Fibroblast of skin of abdomen (primary cell): Measurements from ENCODE around the gene SLC35F3. TPM values are rescaled to one million over a fixed set of nuclear protein-coding genes. Genes with fewer than 3 reads are reported as not detected.
"Not testable (repeated sequence)": the region's sequence is repeated elsewhere in the genome, so short reads cannot be mapped to it uniquely, and the experiment has no call there.

Experiments used
- DNase-seq: peaks from one replicate; pipeline ENCODE4 v3.0.0-alpha.2; 2013
- polyA plus RNA-seq, 2 experiments: library from polyadenylated mRNA; unstranded; fragments of 120-200 nt; gene quantifications; one replicate each; pipeline ENCODE4 v1.2.1, GENCODE V29; 2013; ENCODE audit not compliant: insufficient read length in 2 of 2

The SLC35F3 gene
- polyA plus RNA-seq (2013, experiment 1 of 2; ENCODE audit: insufficient read length), result 0.14 TPM
- polyA plus RNA-seq (2013, experiment 2 of 2; ENCODE audit: insufficient read length), result 0.11 TPM

DNA sequence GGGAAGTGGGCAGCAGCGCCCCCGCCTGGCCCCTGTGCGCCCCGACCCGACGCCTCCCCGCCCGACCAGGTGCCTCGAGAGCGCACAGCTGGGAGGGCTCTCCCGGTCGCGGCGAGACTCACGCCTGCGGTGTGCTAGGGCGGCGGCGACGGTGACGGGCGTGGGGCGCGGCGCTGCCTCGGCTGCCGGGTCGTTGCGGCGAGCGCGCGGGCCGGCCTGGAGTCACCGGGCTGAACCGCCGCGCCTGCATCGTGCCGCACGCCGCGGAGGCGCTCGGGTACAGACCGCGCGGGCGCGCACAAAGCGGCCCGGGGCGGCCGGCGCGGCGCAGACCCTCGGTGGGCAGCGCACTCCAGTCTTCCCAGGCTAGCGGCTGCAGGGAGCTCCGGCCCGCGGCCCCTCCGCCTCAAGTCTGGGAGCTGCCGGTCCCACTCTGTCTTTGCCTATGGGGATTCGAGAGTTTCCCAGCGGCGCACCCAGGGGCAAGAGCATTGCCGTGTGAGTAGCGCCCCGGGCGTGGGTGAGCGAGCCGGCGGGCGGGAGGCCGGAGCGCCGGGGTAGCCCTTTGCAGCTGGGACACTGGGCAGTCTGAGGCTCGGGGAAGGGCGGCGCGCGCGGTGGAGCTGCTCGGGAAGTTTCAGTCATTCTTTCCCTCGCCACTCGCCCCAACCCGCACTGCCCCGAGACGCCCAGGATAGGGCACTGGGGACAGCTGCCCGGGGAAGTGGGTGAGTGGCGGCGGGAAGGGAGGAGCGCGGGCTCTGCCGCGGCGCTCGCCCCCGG is at the start of gene SLC35F3:
Gene SLC35F3, plus strand, starts transcription at position 44 of the 783 bp plus-strand sequence.
- peak; percentile 23 for DNase-seq

DNA sequence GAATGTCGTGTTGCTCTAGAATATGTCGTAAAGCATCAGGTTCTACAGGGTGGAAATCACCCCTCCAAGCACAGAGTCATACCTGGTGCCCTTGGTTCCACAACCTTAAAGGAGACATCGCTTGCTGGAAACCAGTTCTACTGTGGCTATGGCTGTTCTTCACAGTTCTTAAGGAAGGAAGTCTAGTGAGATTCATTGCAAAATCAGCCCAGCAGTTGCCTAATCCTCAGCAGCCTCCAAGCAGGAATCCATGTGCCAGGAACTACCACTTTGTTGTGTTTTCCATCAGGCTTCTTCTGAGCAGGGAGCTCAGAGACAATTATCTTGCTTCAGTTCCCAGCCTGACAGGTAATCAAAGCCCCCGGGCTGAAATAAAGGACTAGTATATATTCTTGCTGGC is 45.0 kb upstream of the SLC35F3 start:
- DNase-seq, result no peak

DNA sequence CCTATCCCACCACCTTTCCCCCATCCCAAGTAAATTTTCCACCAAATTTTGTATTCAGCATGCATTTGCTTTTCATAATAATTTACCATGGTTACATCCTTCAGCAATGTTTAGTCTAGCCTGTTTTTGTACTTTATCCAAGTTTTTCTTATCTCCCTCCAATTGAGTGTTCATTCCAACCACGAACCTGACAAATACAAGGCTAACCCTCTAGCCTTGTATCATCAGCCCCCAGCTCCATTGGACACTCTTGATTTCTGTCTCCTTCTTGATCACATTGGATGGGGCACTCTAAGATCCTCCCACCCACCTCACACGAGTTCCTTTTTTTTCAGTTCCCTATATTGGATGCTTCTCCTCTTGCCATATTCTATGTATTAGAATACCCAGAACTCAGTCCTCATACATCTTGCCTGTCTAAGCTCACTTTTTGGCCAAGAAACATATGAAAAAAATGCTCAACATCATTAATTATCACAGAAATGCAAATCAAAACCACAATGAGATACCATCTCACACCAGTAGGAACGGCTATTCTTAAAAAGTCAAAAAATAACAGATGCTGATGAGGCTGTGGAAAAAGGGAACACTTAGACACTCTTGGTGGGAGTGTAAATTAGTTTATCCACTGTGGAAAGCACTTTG is 40.5 kb upstream of the SLC35F3 start:
- DNase-seq, result no peak

DNA sequence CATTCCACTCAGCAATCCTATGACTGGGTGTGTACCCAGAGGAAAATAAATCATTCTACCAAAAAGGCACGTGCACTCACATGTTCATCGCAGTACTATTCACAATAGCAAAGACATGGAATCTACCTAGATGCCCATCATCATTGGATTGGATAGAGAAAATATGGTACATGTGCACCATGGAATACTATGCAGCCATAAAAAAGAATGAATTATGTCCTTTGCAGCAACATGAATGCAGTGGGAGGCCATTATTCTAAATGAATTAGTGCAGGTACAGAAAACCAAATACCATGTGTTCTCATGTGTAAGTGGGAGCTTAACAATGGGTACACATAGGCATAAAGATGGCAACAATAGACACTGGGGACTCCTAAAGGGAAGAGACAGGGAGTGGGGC is 39.9 kb upstream of the SLC35F3 start:
- no peak for DNase-seq

DNA sequence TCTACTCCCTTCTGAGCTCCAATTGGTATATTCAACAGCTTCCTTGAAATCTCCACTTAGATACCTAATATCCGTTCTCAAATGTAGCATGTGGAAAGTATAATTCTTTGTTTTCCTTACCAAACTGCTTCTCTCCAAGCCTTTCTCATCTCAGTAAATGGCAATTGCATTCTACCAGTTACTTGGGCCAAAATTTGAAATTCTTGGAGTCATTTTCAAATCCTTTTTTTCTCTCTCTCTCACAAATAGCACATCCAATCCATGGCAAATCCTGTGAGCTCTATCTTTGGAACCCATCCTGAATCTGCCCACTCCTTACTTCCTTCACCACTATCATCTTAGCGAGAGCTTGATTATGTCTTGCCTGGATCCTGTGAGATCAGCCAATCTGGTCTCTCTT is 39.3 kb upstream of the SLC35F3 start:
- DNase-seq, result no peak

DNA sequence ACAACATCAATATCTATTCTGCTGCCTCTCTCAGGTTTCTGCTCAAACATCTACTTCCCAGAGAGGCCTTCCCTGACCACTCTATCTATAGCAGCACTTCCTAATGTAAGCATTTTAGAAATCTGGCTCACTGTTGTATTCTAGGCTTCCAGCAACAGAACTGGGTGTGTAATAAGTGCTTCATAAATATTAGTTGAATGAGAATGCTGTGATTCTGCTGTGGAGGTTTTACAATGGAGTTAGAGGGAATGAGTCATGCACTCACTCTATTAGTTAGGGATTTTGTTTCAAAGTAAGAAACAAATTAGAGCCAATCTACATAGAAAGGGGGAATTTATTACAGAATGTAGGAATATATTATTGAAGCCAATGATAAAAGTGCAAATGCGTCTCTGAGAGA is 38.6 kb upstream of the SLC35F3 start:
- DNase-seq, result peak; percentile 32

DNA sequence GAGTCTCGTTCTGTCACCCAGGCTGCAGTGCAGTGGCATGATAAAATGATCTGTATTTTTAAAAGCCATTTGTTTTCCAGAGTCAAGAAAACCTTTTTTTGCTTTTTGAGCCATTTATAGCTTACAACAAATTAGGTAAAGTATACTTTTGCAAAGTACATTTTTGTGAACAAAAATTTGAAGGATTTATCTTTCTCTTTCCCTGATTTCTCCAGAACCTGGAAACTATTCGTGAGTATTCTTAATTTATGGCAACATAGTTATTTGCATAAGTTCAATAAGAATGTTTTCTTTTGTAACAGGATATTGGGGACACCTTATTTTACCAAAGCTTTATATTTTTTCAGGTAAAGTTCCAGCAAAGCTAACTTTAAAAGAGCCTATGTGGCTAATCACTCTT is 37.4 kb upstream of the SLC35F3 start:
- DNase-seq, result no peak

DNA sequence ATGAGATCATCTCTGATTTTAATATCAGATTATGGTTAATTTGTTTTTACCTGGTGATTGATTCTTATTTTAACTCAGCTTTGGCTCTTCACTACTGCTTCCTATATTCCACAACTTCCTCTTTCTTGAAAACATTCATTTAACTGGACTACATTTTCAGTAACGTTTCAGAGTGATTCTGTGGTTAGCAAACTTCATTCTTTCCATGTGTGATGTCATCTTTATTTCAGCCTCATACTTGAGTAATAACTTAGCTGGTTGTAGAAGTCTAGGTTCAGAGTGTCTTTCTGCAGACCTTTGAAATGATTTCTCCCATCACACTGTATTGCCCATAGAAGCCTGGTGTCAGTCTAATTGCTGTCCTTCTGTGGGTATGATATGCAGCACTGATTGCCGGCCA is 36.0 kb upstream of the SLC35F3 start:
- DNase-seq, result peak; percentile 66

DNA sequence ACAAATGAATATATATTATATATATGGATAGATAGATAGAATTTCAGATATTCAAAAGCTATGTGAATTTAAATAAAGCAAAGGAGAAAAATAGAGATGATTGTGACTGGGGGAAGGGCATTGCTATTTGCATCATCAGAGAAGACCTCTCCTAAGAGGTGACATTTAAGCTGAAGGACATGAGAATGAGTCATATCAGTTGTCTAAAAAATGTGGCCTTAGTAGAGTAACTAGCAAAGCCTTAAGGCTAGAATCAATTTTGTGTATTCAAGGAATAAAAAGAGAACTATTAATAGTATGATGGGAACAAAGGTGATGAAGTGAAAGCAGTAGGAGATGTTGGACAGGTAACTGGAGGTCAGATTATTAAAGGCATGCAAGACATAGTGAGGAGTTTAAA is 34.8 kb upstream of the SLC35F3 start:
- DNase-seq, result no peak

DNA sequence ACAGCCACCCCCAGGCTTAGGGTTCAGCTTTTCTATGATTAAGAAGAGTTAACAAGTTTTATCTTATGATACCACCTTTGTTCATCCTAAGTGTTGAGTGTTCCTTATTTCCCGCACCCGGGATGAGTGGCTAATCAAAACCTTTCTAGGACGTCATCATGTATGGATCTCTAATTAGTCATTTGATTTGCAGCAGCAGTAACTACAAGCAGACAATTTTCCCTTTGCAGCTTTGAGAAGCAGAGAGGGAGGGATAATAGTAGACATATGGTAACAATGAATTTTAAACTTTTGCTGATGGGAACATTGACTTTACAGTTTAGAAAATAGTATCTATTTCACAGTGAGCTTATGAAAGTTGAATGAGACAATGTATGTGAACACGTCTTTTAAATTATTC is 30.8 kb upstream of the SLC35F3 start:
- peak; percentile 63 for DNase-seq

DNA sequence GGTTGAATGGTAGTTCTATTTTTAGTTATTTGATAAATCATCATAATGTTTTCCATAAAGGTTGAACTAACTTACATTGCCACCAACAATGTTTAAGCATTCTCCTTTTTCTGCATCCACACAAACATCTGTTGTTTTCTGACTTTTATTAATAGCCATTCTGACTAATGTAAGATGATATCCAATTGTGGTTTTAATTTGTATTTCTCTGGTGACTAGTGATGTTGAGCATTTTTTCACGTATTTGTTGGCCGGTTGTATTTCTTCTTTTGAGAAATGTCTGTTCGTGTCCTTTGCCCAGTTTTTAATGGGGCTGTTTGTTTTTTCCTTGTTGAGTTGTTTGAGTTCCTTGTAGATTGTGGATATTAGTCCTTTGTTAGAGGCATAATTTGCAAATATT is 24.6 kb upstream of the SLC35F3 start:
- DNase-seq, result peak; percentile 57

DNA sequence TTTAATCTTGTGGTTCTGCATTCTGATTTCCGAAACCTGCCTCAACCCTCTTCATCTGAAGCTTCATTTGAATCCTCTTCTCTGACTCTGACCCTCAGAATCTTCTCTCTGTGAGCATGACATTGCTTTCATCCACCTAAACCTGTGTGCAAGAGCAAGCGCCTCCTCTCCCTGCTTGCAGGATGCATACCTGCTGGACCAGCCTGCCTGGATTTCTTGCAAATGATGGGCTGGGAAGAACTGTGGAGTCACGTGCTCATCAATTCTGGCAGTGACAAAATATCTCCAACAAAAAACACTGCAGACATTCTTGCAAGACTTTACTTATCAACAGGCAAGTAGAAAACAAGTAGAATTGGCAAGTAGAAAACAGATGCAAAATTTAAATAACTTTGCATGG is 20.8 kb upstream of the SLC35F3 start:
- DNase-seq, result no peak

DNA sequence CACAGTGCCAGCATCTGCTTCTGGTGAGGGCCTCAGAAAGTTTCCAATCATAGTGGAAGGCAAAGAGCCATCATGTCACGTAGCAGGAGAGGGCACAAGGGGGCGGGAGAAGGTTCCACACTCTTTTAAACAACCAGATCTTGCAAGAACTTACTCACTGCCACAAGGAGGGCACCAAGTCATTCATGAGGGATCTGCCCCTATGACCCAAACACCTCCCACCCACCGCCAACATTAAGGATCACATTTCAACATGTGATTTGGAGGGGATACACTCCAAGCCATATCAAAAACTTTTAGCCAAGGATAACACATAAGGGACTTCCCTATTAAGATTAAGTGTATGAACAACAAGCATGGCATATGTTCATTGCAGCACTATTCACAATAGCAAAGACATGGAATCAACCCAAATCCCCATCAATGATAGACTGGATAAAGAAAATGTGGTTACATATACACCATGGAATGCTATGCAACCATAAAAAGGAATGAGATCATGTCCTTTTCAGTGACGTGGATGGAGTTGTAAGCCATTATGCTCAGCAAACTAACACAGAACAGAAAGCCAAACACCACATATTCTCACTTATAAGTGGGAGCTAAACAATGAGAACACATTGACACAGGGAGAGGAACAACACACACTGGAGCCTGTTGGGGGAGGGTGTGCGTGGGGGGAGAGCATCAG is 19.9 kb upstream of the SLC35F3 start:
- DNase-seq, result peak; percentile 81

DNA sequence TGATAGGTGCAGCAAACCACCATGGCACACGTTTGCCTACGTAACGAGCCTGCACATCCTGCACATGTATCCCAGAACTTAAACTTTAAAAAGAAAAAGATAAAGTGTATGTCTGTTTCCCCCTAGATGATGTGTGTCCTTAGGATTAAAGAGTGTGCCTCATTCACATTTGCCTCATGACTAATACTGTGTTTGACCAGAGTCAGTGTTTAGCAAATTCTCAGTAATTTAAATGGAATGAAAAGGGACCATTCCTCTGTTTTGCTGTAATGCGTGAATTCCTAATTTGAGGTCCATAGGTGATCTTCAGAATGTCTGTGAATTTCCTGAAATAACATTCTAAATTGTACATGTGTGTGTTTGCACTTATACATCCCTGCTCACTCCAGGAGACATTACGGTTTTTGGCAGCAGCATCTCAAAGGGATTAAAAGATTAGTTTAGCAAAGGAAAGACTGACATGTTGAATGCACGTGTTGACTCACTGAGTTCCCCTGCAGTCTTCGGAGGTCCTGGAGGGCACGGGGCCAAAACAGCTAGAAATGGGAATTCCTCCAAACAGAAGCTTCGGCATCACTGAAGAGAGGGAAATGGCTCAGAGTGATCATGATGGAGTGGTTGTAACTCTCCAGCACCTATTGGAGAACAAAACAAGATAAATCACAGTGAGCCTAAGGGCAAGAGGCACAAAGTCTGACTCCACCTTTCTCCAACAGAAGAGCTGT is 19.1 kb upstream of the SLC35F3 start:
- peak; percentile 94 for DNase-seq

DNA sequence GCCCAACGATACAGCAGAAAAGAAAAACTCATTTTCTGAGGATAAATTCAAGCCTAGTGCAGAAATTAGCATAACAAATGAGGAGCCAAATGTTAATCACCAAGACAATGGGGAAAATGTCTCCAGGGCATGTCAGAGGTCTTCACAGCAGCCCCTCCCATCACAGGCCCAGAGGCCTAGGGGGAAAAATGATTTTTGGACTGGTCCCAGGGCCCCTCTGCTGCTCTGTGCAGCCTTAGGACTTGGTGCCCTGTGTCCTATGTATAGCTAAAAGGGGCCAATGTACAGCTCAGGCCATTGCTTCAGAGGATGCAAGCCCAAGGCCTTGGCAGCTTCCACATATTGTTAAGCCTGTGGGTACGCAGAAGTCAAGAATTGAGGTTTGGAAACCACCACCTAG is 13.3 kb upstream of the SLC35F3 start:
- DNase-seq, result not testable (repeated sequence)

DNA sequence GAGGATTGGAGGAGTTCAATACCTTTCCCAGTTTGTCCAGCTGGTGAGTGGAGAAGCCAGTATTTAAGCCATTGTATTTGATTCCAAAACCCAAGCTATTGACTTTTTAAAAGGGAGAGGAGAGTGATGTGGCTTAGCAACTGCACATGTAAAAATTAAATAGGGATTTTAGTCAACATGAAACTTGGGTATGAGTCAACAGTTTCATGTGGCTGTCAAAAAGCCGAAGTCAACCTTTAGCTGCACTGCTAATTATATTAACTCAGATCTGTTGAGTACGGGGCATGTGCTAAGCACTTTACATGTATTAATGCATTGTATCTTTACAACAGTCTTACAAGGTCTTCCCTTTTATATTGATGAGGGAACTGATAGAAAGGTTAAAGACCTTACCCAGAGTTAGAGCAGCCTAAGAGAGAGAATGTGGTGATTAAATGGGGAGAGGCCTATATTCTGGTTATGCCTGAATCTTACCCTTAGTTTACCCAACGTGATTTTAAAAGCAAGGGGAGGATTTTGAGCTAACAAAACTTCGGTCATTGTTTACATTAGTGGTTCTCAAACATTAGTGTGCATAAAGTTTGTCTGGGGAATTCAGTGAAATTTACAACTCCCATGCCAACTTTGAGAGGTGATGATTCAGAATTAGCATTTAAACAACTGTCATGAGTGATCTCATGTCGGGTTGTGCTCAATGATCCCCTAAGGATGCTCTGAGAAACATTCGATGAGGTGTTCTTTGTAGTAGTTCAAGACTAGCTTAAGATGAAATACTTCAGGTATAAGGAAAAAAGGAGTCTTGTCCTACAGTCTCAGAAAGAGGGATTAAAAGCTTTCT is 6.9 kb upstream of the SLC35F3 start:
- no peak for DNase-seq

DNA sequence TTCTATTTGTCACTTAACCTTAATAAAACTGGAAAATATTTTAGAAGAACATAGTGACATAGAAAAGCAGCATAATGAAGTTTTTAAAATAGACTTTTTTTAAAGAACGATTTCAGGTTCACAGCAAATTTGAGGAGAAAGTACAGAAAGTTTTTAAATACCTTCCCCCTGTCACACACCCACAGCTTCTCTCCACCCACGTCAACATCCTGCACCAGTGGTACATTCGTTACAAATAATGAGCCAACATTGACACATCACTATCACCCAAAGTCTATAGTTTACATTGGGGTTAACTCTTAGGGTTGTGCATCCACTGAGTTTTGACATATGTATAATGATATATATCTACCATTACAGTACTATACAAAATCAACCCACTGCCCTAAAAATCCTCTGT is 3.0 kb upstream of the SLC35F3 start:
- no peak for DNase-seq

DNA sequence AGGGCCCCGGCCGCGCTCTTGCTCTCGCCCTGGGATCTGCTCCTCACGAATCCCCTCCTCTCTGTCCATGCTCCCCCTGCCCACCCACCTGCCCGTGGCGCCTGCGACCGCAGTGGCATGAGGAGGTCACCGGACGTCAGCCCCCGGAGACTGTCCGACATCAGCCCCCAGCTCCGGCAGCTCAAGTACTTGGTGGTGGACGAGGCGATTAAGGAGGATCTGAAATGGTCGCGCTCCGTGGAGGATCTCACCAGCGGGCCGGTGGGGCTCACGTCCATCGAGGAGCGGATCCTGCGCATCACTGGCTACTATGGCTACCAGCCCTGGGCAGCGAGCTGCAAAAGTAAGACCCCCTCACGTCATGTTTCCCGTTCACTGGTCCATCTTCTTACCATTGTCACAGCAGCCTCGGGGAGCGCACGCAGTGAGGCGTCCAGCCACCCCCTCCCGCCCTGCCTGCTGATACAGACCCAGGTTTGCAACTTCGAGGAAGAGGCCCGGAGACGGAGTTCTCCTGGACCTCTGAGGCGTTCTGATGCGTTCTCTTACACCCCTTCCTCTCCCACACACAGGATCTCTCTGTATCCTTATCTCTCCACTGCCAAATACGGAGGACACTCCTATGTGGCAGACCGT is 1.1 kb downstream of the SLC35F3 start:
- no peak for DNase-seq

DNA sequence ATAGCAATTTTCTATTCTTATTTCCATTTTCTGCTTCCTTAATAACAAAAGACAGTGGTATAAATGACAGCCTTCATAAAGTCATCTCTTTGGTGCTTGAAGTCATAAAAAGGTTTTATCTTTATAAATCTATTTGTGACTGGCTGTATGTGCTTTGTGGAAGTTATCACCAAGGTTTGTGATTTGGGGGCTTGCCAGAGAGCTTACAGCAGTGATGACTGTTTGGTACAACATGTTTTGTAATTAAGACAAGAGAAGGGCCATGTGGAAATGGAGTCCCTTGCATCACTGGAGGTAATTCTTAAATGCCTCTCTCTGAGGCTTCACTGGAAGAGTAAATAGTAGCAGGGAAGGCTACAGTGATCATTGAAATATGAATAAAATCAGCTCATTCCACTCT is 2.7 kb downstream of the SLC35F3 start:
- DNase-seq, result no peak

DNA sequence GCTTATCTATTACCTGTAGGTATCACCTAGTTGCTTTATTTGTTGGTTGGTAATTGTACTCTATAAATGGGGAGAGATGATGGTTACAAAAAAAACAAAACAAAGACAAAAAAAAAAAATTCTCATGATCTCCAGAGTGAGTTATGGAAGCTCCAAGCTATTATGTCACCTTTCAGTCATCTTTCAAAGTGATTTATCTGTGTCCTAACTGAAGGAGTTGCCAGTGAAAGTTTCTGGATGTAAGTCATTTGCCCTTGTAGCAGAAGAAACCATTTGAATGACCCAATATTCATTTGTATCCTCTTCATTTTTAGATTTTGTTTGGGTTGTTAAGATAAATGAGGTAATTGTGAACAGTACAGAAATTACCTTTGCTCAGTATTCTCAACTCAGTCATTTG is 3.6 kb downstream of the SLC35F3 start:
- DNase-seq, result no peak

DNA sequence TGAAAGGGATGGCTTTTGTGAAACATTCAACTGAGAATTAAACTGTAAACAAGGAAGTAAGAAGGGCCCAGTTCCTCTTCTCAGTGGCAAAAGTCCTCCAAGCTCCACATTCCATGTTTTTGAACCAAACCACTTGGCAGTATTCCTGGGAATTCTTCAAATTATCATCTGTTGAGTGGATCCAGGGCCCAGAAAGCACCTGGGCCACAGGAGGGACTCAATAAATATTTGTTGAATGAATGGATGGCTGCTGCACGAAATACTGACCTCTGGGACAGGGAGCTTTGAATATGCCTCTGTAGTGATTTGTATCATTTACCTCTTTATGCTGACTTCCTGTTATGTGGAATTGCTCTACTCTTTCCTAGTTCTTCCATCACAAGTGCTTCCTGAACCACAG is 4.7 kb downstream of the SLC35F3 start:
- peak; percentile 89 for DNase-seq
